ENCODE measurements around the gene TMEM209.

GRCh38 chr7:130139193-130139960 lies 65.8 kb downstream of the TMEM209 start:
- TF ChIP-seq, protein P1, sequence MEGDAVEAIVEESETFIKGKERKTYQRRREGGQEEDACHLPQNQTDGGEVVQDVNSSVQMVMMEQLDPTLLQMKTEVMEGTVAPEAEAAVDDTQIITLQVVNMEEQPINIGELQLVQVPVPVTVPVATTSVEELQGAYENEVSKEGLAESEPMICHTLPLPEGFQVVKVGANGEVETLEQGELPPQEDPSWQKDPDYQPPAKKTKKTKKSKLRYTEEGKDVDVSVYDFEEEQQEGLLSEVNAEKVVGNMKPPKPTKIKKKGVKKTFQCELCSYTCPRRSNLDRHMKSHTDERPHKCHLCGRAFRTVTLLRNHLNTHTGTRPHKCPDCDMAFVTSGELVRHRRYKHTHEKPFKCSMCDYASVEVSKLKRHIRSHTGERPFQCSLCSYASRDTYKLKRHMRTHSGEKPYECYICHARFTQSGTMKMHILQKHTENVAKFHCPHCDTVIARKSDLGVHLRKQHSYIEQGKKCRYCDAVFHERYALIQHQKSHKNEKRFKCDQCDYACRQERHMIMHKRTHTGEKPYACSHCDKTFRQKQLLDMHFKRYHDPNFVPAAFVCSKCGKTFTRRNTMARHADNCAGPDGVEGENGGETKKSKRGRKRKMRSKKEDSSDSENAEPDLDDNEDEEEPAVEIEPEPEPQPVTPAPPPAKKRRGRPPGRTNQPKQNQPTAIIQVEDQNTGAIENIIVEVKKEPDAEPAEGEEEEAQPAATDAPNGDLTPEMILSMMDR (IDR thresholded peaks at IDR 0.05; ENCODE audit: insufficient read depth, low read depth, low read length), result no peak
- TF ChIP-seq EZH2 (IDR thresholded peaks at IDR 0.05; ENCODE audit: insufficient read depth, low read length), result no peak

Data from astrocyte (in vitro differentiated cells and primary cell).